Ectodermal cell (in vitro differentiated cells): ENCODE measurements around the gene FMNL2.
"Not testable (repeated sequence)": the region's sequence is repeated elsewhere in the genome, so short reads cannot be mapped to it uniquely, and the experiment has no call there.

Experiments used
- H3K27ac ChIP-seq: 2 replicates; pipeline ENCODE4 v1.7.0; 2013; ENCODE audit warnings: mild to moderate bottlenecking, low read depth, low read length; ENCODE audit not compliant: insufficient read depth, poor library complexity, severe bottlenecking
- H3K27me3 ChIP-seq: 2 replicates; pipeline ENCODE4 v1.7.0; 2013; ENCODE audit warnings: mild to moderate bottlenecking, low read length; ENCODE audit not compliant: insufficient read depth, control insufficient read depth, poor library complexity, severe bottlenecking
- H3K36me3 ChIP-seq: one replicate; pipeline ENCODE4 v1.7.0; 2013; ENCODE audit warnings: low read length; ENCODE audit not compliant: control insufficient read depth, insufficient read depth
- H3K4me1 ChIP-seq: one replicate; pipeline ENCODE4 v1.7.0; 2013; ENCODE audit warnings: low read length; ENCODE audit not compliant: control insufficient read depth, insufficient read depth
- H3K4me3 ChIP-seq: 2 replicates; pipeline ENCODE4 v1.7.0; 2013; ENCODE audit warnings: low read depth, low read length, control low read depth; ENCODE audit not compliant: insufficient read depth
- H3K9me3 ChIP-seq: 2 replicates; pipeline ENCODE4 v1.7.0; 2013; ENCODE audit warnings: mild to moderate bottlenecking, low read length, moderate library complexity; ENCODE audit not compliant: control insufficient read depth
- WGBS, 2 experiments: methylation state at CpG; one replicate each; pipeline ENCODE4 v1.1.7; 2013; ENCODE audit warnings: missing lambda C conversion rate in 2 of 2; 5-methylcytosine and 5-hydroxymethylcytosine counted together

FMNL2 gene

DNA sequence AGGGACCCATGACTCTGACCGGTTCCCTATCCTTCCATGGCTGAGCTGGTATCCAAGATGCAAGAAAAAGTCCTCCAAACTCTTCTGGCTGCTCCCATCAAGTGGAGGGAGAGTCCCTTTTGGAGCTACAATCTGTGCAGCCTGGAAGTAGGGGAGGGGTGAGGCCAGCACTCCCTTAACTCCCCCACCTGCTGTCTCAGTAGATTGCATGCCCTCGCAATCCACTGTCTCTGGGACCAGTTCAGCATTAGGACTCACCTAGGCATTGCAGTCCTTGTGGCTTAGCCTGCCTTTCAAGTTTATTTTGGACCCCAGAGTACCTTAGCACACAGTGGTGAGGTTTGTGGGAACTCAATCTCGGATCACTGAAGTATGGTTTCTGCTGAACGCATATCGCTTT is 14.2 kb upstream of the FMNL2 start:
- H3K27me3 ChIP-seq = no peaks in the 10 kb centered on the region
- WGBS, 2 experiments = 93% methylated on average over 5 of the region's 5 CpGs
- no peak overlapping the region for H3K4me3 ChIP-seq
- H3K4me1 ChIP-seq = no peaks in the 10 kb centered on the region
- no peaks in the 10 kb centered on the region for H3K36me3 ChIP-seq
- no peaks in the 10 kb centered on the region for H3K9me3 ChIP-seq
- H3K27ac ChIP-seq = no peak overlapping the region

DNA sequence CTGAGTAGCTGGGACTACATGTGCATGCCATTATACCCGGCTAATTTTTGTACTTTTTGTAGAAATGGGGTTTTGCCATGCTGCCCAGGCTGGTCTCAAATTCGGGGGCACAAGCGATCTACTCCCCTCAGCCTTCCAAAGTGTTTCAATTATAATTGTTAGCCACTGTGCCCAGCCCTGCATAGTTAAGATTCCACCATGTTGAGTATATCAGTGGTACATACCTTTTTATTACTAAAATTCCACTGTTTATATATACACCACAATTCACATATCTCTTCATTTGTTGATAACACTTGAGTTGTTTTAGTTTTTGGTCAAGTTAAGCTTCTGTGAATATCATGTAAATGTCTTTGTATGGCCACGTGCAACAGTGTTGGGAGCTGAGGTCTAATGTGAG is 12.8 kb upstream of the FMNL2 start:
- H3K27me3 ChIP-seq = no peaks in the 10 kb centered on the region
- WGBS, 2 experiments = 86 to 93% methylated on average over 4 of the region's 4 CpGs
- no peak overlapping the region for H3K27ac ChIP-seq
- no peaks in the 10 kb centered on the region for H3K36me3 ChIP-seq
- no peaks in the 10 kb centered on the region for H3K9me3 ChIP-seq
- H3K4me3 ChIP-seq = no peak overlapping the region
- no peaks in the 10 kb centered on the region for H3K4me1 ChIP-seq

DNA sequence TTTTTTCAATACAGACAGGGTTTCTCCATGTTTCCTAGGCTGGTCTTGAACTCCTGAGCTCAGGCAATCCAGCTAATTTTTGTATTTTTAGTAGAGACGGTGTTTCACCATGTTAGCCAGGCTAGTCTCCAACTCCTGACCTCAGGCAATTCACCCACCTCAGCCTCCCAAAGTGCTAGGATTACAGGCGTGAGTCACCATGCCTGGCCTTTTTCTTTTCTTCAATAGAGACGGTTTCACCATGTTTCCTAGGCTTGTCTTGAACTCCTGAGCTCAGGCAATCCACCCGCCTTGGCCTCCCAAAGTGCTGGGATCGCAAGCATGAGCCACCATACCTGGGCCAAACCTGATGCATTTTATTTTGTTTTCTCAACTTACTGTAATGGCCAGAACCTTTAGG is 9.8 kb upstream of the FMNL2 start:
- not testable (repeated sequence) for H3K4me3 ChIP-seq, H3K36me3 ChIP-seq, H3K27me3 ChIP-seq, H3K4me1 ChIP-seq, H3K27ac ChIP-seq, H3K9me3 ChIP-seq
- 92% methylated on average over 5 of the region's 5 CpGs for WGBS, 2 experiments

DNA sequence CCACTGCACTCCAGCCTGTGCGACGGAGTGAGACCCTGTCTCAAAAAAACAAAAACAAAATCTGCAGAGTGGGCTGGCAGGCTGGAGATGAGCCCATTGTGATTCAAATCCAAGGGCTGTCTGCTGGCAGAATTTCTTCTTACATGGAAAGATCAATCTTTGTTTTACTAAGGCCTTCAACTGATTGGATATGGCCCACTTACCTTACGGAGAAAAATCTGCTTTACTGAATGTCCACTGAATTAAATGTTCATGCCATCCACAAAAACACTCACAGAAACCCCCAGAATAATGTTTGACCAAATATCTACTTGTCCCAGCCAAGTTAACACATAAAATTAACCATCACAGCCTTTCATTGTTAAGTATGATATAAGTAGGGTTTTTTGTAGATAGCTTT is 8.3 kb upstream of the FMNL2 start:
- H3K36me3 ChIP-seq = no peaks in the 10 kb centered on the region
- no peak overlapping the region for H3K4me3 ChIP-seq
- H3K4me1 ChIP-seq = no peaks in the 10 kb centered on the region
- H3K27ac ChIP-seq = no peak overlapping the region
- no peaks in the 10 kb centered on the region for H3K9me3 ChIP-seq
- no peaks in the 10 kb centered on the region for H3K27me3 ChIP-seq
- 93 to 94% methylated on average over 3 of the region's 3 CpGs for WGBS, 2 experiments

DNA sequence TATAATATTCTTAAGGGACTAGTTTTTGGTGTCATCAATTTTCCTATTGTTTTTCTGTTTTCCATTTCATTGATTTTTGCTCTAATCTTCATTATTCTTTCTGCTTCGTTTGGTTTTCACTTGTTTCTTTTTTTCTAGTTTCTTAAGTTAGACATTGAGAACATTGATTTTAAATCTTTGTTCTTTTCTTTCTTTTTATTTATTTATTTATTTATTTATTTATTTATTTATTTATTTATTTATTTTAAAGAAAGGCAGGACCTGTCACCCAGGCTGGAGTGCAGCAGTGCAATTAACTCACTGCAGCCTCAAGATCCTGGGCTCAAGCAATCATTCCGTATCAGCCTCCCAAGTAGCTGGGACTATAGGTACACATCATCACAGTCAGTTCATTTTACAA is 7.0 kb upstream of the FMNL2 start:
- no peaks in the 10 kb centered on the region for H3K27me3 ChIP-seq
- no peak overlapping the region for H3K4me3 ChIP-seq
- H3K36me3 ChIP-seq = no peaks in the 10 kb centered on the region
- H3K27ac ChIP-seq = no peak overlapping the region
- H3K4me1 ChIP-seq = no peaks in the 10 kb centered on the region
- WGBS, 2 experiments = 84 to 88% methylated on average over 1 of the region's 2 CpGs
- H3K9me3 ChIP-seq = no peaks in the 10 kb centered on the region

GRCh38 chr2:152330235-152330866 is 4.6 kb upstream of the FMNL2 start:
- Histone ChIP-seq H3K36me3 (no peaks in the 10 kb centered on the region), H3K9me3 (no peaks in the 10 kb centered on the region), H3K27ac (no peak overlapping the region), H3K27me3 (peaks cover 7% of the 10 kb centered on the region), H3K4me3 (no peak overlapping the region), H3K4me1 (no peaks in the 10 kb centered on the region)
- 85 to 89% methylated on average over 4 of the region's 4 CpGs for WGBS, 2 experiments

DNA sequence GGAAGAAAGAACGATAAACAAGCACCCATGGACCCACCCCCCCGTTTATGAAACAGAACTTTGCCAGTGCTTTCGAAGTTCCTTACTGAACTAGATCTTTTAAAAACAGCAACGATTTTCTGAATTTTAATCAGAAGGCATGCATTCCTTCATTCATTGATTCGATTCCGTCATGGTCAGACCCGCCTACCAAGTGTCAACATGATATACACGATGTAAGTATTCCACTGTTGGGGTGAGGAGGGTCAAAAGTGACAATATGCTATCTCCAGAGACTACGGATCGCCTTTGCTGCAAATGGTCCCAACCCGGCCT is 316 bp upstream of the FMNL2 start:
- H3K27ac ChIP-seq = peak overlapping the region; percentile 83
- 22 to 26% methylated on average over 11 of the region's 11 CpGs for WGBS, 2 experiments
- H3K36me3 ChIP-seq = no peaks in the 10 kb centered on the region
- H3K4me3 ChIP-seq = peak overlapping the region; percentile 65
- no peaks in the 10 kb centered on the region for H3K9me3 ChIP-seq
- H3K27me3 ChIP-seq = peaks cover 7% of the 10 kb centered on the region
- peaks cover 11% of the 10 kb centered on the region for H3K4me1 ChIP-seq

- H3K4me1 ChIP-seq = peaks cover 11% of the 10 kb centered on the region
- peak overlapping the region; percentile 47 for H3K27ac ChIP-seq
- no peaks in the 10 kb centered on the region for H3K36me3 ChIP-seq
- peaks cover 7% of the 10 kb centered on the region for H3K27me3 ChIP-seq
- no peaks in the 10 kb centered on the region for H3K9me3 ChIP-seq
- peak overlapping the region; percentile 65 for H3K4me3 ChIP-seq
- WGBS, 2 experiments = 0 to 1% methylated on average over 31 to 35 of the region's 35 CpGs
These were observed 748 bp downstream of the FMNL2 start for GRCh38 chr2:152335726-152336118.

DNA sequence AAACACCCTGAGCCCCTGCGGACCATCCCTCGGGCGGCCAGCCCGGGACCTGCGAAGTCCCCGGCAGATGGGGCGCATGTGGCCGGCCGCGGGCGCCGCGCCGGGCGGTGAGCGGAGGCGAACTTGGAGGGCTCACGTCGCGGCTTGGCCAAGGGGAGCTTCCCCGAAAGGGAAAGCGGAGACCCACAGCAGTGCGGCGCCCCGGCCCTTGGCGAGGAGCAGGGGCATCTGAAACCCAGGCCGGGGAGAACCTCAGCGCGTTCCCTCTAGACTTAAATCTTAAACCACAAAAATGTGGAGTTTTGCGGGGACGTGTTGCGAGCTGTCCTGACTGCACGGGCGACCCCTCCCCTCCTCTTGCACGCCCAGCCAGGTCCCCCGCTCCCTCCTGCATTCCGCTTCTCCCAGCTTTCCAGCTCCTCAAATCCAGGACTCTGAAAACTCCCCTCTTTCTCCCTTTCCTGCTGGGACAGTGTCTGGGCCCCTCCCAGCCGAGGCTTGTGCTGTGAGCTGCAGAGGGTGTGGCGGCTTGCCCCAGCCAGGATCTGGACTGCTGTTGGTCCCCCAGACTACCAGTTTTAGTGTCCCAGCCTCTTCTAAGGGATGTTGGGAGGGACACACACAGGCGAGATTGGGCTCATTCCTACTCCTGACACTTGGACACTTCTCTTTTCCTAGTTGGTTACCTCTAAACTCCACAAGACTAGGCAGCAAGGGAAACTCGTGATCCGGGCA is 1.3 kb downstream of the FMNL2 start:
- Histone ChIP-seq H3K4me1 (peaks cover 11% of the 10 kb centered on the region), H3K36me3 (no peaks in the 10 kb centered on the region), H3K27me3 (peaks cover 7% of the 10 kb centered on the region), H3K27ac (no peak overlapping the region), H3K9me3 (no peaks in the 10 kb centered on the region), H3K4me3 (peak overlapping the region; percentile 65)
- 0% methylated on average over 42 of the region's 42 CpGs for WGBS, 2 experiments

DNA sequence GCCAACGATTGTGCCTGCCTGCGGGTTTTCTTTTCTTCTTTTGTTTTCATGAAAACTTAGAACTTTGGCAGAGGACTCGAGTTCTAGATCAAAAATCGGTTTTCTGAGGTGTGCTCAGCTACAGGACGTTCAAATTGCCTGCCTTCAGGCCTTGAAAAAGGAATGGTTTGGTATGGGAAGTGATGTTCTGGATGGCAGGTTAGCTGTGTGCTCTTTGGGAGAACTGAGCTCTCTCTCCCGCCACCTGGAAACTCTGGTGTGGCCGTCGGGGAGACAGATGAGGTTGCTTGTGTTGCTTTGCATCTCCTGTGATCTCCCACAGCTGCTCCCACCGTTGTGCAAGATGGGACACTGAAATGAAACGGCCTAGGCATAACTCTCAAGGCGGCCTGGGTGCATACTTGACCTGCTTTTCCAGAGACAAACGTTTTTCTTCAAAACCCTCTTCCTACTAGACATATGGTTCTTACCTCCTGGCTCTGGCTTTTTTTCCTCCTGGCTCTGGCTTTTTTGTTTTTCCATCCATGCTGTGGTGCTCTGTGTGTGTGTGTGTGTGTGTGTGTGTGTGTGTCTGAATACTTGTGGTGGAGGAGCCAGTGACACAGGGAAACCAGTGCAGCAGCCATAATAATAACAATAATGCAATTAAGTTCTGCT is 2.0 kb downstream of the FMNL2 start:
- H3K4me1 ChIP-seq = peaks cover 11% of the 10 kb centered on the region
- H3K4me3 ChIP-seq = peak overlapping the region; percentile 65
- no peaks in the 10 kb centered on the region for H3K36me3 ChIP-seq
- WGBS, 2 experiments = 6 to 8% methylated on average over 12 of the region's 12 CpGs
- peaks cover 7% of the 10 kb centered on the region for H3K27me3 ChIP-seq
- no peak overlapping the region for H3K27ac ChIP-seq
- H3K9me3 ChIP-seq = no peaks in the 10 kb centered on the region
